ENCODE results near the gene PGBD5. TPM values are rescaled to one million over a fixed set of nuclear protein-coding genes. Genes with fewer than 3 reads are reported as not detected.

PGBD5 gene
- polyA plus RNA-seq, 1 of the 3 experiments (the other 2 are of a cell fraction): 0.15 TPM

DNA sequence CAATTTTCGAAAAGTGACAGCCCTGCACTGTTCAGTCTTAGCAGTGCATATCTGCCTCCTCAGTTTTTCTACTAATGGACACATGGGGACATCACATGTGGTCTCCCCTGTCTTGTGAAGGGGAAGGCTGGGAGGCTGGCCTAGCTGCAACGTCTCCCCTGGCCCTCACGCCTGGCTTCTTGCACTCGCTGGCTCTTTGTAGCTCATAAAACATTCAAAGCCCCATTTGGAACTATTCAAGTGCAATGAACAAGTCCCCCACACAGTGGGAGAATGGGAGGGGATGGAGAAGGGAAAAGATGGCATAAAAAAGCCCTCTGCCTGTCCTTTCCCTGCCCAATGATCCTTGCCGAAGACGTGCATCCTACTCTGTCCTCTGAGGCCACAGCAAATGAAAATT, 73.6 kb downstream of the PGBD5 start:
- no peaks in the 10 kb centered on the region for H3K9me3 ChIP-seq
- no peaks in the 10 kb centered on the region for H3F3A ChIP-seq (replicated peaks; ENCODE audit: insufficient read depth)
- H3K36me3 ChIP-seq (replicated peaks in 1 of 2; ENCODE audit: control insufficient read depth in 1 of 2, insufficient read depth in 2 of 2, low read length in 1 of 2): no peaks in the 10 kb centered on the region
- H3K27ac ChIP-seq (ENCODE audit: low read depth in 2 of 2, low read length in 1 of 2): no peak overlapping the region
- DNase-seq: no peak
- H3K9me2 ChIP-seq: no peaks in the 10 kb centered on the region
- H3K4me2 ChIP-seq: no peak overlapping the region
- H3K79me2 ChIP-seq (ENCODE audit: insufficient read depth): no peaks in the 10 kb centered on the region
- H2AFZ ChIP-seq (ENCODE audit: low read depth): no peak overlapping the region
- H4K20me1 ChIP-seq (ENCODE audit: insufficient read depth): no peaks in the 10 kb centered on the region
- no peaks in the 10 kb centered on the region for H3K27me3 ChIP-seq (ENCODE audit: insufficient read depth)
- H3K4me3 ChIP-seq (ENCODE audit: low read depth in 2 of 2, low read length in 1 of 2): no peak overlapping the region
- 42% methylated on average over 6 of the region's 6 CpGs for WGBS (ENCODE audit: low lambda C conversion rate)
- TF ChIP-seq, protein P1, sequence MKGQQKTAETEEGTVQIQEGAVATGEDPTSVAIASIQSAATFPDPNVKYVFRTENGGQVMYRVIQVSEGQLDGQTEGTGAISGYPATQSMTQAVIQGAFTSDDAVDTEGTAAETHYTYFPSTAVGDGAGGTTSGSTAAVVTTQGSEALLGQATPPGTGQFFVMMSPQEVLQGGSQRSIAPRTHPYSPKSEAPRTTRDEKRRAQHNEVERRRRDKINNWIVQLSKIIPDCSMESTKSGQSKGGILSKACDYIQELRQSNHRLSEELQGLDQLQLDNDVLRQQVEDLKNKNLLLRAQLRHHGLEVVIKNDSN (IDR thresholded peaks at IDR 0.05; ENCODE audit: borderline replicate concordance, low read depth): no peak
- TF ChIP-seq, protein P2, sequence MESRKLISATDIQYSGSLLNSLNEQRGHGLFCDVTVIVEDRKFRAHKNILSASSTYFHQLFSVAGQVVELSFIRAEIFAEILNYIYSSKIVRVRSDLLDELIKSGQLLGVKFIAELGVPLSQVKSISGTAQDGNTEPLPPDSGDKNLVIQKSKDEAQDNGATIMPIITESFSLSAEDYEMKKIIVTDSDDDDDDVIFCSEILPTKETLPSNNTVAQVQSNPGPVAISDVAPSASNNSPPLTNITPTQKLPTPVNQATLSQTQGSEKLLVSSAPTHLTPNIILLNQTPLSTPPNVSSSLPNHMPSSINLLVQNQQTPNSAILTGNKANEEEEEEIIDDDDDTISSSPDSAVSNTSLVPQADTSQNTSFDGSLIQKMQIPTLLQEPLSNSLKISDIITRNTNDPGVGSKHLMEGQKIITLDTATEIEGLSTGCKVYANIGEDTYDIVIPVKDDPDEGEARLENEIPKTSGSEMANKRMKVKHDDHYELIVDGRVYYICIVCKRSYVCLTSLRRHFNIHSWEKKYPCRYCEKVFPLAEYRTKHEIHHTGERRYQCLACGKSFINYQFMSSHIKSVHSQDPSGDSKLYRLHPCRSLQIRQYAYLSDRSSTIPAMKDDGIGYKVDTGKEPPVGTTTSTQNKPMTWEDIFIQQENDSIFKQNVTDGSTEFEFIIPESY (IDR thresholded peaks at IDR 0.05; ENCODE audit: borderline replicate concordance, low read depth): no peak
- TF ChIP-seq MEF2A (IDR thresholded peaks at IDR 0.05; ENCODE audit: borderline replicate concordance, low read depth): no peak
- CTCF ChIA-PET: interaction anchor here (0.6 to 1.1 kb wide), 3 partner anchors 11 to 38 kb away, joined by 3 to 4 read pairs (median 3); no protein-coding TSS in a partner anchor
- H3K4me1 ChIP-seq (ENCODE audit: control insufficient read depth in 1 of 2, insufficient read depth in 2 of 2, low read depth in 1 of 2, low read length in 1 of 2): peaks cover 0 to 4% of the 10 kb centered on the region in 2 experiments; a peak in 1 of 4 replicates
- no peak overlapping the region for H3K9ac ChIP-seq
- POLR2A ChIA-PET: no interaction called here

DNA sequence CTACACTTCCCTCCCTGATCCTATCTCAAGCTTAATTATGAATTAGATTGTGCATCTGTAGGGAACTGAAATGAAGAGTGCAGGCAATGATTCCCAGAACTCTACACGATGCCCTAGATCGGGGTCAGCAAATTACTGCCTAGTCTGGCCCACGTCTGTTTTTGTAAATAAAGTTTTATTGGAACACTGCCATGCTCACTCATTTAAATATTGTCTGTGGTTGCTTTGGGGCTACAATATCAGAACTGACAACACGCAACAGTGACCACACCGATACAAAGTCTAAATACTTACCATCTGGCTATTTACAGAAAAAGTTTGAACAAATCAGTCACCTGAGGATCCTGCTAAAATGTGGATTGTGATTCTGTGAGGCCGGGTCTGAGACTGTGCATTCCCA, 74.1 kb downstream of the PGBD5 start:
- Histone ChIP-seq H3K4me2 (no peak overlapping the region), H3K9ac (no peak overlapping the region), H3K27me3 (ENCODE audit: insufficient read depth) (no peaks in the 10 kb centered on the region), H4K20me1 (ENCODE audit: insufficient read depth) (no peaks in the 10 kb centered on the region), H3K79me2 (ENCODE audit: insufficient read depth) (no peaks in the 10 kb centered on the region), H3K4me1 (ENCODE audit: control insufficient read depth in 1 of 2, insufficient read depth in 2 of 2, low read depth in 1 of 2, low read length in 1 of 2) (peaks cover 0 to 4% of the 10 kb centered on the region in 2 experiments; a peak in 1 of 4 replicates), H3K27ac (ENCODE audit: low read depth in 2 of 2, low read length in 1 of 2) (no peak overlapping the region), H3K9me3 (no peaks in the 10 kb centered on the region), H3K4me3 (ENCODE audit: low read depth in 2 of 2, low read length in 1 of 2) (no peak overlapping the region), H3K9me2 (no peaks in the 10 kb centered on the region), H3F3A (replicated peaks; ENCODE audit: insufficient read depth) (no peaks in the 10 kb centered on the region), H2AFZ (ENCODE audit: low read depth) (no peak overlapping the region), H3K36me3 (replicated peaks in 1 of 2; ENCODE audit: control insufficient read depth in 1 of 2, insufficient read depth in 2 of 2, low read length in 1 of 2) (no peaks in the 10 kb centered on the region)
- ChIA-PET CTCF (interaction anchor here (1.1 kb wide), 1 partner anchor 38 kb away, joined by 3 read pairs; no protein-coding TSS in a partner anchor), POLR2A (no interaction called here)
- no peak for TF ChIP-seq NFIC (IDR thresholded peaks at IDR 0.05; ENCODE audit: borderline replicate concordance)
- TF ChIP-seq MEF2A (IDR thresholded peaks at IDR 0.05; ENCODE audit: borderline replicate concordance, low read depth): no peak
- TF ChIP-seq, protein P3, sequence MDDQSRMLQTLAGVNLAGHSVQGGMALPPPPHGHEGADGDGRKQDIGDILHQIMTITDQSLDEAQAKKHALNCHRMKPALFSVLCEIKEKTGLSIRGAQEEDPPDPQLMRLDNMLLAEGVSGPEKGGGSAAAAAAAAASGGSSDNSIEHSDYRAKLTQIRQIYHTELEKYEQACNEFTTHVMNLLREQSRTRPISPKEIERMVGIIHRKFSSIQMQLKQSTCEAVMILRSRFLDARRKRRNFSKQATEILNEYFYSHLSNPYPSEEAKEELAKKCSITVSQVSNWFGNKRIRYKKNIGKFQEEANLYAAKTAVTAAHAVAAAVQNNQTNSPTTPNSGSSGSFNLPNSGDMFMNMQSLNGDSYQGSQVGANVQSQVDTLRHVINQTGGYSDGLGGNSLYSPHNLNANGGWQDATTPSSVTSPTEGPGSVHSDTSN (IDR thresholded peaks at IDR 0.05): no peak
- no peak for TF ChIP-seq TCF12 (IDR thresholded peaks at IDR 0.05)
- no peak for TF ChIP-seq RXRA (IDR thresholded peaks at IDR 0.05; ENCODE audit: borderline replicate concordance, low read depth)
- TF ChIP-seq GATA2 (CRISPR knock-in tag; IDR thresholded peaks at IDR 0.05): no peak
- no peak for TF ChIP-seq JUND (IDR thresholded peaks at IDR 0.05)
- TF ChIP-seq RAD21 (IDR thresholded peaks at IDR 0.05; ENCODE audit: low read length): no peak
- TF ChIP-seq YY1 (IDR thresholded peaks at IDR 0.05; ENCODE audit: low read depth): no peak
- TF ChIP-seq SMC3 (IDR thresholded peaks at IDR 0.05; ENCODE audit: low read depth, low read length): no peak
- TF ChIP-seq, protein P4, sequence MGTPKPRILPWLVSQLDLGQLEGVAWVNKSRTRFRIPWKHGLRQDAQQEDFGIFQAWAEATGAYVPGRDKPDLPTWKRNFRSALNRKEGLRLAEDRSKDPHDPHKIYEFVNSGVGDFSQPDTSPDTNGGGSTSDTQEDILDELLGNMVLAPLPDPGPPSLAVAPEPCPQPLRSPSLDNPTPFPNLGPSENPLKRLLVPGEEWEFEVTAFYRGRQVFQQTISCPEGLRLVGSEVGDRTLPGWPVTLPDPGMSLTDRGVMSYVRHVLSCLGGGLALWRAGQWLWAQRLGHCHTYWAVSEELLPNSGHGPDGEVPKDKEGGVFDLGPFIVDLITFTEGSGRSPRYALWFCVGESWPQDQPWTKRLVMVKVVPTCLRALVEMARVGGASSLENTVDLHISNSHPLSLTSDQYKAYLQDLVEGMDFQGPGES (IDR thresholded peaks at IDR 0.05; ENCODE audit: low read depth, low read length): no peak
- no peak for TF ChIP-seq CHD2 (IDR thresholded peaks at IDR 0.05; ENCODE audit: low read length, partially characterized antibody)
- TF ChIP-seq, protein P5, sequence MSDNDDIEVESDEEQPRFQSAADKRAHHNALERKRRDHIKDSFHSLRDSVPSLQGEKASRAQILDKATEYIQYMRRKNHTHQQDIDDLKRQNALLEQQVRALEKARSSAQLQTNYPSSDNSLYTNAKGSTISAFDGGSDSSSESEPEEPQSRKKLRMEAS (IDR thresholded peaks at IDR 0.05; ENCODE audit: low read depth): no peak
- TF ChIP-seq TEAD4 (IDR thresholded peaks at IDR 0.05; ENCODE audit: borderline replicate concordance, insufficient read depth): no peak
- no peak for DNase-seq
- 30% methylated on average over 6 of the region's 6 CpGs for WGBS (ENCODE audit: low lambda C conversion rate)

Data from SK-N-SH (cell line).